NCI-H146 (cell line): ENCODE measurements around the gene CISD3.

Experiments used
- DNase-seq: peaks from one replicate; lab custom pipeline; 2025; lab: John Stamatoyannopoulos, UW

CISD3 gene

DNA sequence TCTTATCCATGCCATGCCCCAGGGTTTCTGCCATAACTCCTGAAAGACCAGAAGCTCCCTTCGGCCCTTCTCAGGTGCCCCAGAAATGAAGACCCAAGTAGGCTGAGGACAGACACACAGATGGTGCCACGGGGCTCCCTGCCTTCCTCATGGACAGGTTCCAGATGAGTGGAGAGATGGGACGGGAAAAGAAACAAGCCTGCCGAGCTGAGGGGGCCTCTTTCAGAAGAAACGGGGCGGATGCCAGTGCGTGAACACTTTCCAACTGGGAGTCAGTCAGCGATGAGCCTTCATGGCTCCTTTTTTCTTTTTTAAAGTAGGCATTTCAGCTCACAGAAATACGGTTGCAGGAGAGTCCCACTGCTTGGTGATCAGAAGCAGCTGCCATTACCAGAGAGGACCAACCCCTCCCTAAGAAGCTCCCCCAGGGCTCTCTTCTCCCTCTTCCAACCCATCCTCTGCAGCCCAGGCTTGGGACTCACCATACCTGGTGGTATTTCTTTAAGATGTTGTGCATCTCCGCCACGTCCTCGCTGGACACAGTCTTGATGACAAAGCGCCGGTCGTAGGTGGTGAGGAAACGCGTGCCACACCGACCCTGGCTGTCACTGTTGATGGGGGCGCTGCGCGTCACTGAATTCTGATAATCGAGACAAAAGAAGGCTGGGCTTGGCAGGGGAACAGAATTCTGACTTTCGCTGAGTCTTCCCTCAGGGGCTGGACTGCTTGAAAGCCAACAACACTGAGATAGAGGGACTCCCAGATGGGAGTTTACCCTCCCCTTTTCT, 50.0 kb downstream of the CISD3 start:
- DNase-seq = no peak

DNA sequence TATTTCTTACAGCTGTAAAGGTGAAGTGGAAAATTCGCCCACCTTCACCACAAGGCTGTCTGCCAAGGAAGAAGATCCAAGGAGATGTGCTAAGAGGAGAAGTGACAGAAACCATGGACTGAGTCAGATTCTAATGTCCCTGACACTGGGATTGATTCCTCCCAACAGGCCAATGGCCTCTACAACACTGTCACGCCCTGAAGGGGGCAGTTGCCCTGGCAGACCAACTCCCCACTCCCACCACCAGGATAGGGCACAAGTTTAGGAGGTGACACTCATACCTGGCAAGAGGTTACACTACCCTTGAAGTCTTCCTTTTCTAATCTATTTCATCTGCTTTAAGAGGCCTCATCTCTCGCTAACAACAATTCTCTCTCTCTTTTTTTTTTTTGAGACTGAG, 53.1 kb downstream of the CISD3 start:
- no peak for DNase-seq
